ENCODE data around the gene LVRN.

LVRN gene

GRCh38 chr5:116042375-116042774 is 80.1 kb downstream of the LVRN start:
- Histone ChIP-seq H3K27me3 (ENCODE audit: control insufficient read depth, insufficient read depth, low read length) (no peaks in the 10 kb centered on the region), H3K9me3 (ENCODE audit: control insufficient read depth, low read length) (no peaks in the 10 kb centered on the region), H3K4me1 (ENCODE audit: control insufficient read depth, insufficient read depth, low read length) (no peaks in the 10 kb centered on the region), H3K9ac (ENCODE audit: low read length) (no peak overlapping the region), H3K36me3 (ENCODE audit: control insufficient read depth, insufficient read depth, low read length) (no peaks in the 10 kb centered on the region), H3K4me3 (ENCODE audit: low read length) (no peak overlapping the region)

GRCh38 chr5:116044073-116044472 is 81.8 kb downstream of the LVRN start:
- Histone ChIP-seq H3K4me1 (ENCODE audit: control insufficient read depth, insufficient read depth, low read length) (no peaks in the 10 kb centered on the region), H3K36me3 (ENCODE audit: control insufficient read depth, insufficient read depth, low read length) (no peaks in the 10 kb centered on the region), H3K9ac (ENCODE audit: low read length) (no peak overlapping the region), H3K4me3 (ENCODE audit: low read length) (no peak overlapping the region), H3K9me3 (ENCODE audit: control insufficient read depth, low read length) (no peaks in the 10 kb centered on the region), H3K27me3 (ENCODE audit: control insufficient read depth, insufficient read depth, low read length) (no peaks in the 10 kb centered on the region)

GRCh38 chr5:116045821-116046220 is 83.5 kb downstream of the LVRN start:
- no peak overlapping the region for H3K9ac ChIP-seq (ENCODE audit: low read length)
- H3K27me3 ChIP-seq (ENCODE audit: control insufficient read depth, insufficient read depth, low read length): no peaks in the 10 kb centered on the region
- no peaks in the 10 kb centered on the region for H3K9me3 ChIP-seq (ENCODE audit: control insufficient read depth, low read length)
- no peaks in the 10 kb centered on the region for H3K36me3 ChIP-seq (ENCODE audit: control insufficient read depth, insufficient read depth, low read length)
- H3K4me1 ChIP-seq (ENCODE audit: control insufficient read depth, insufficient read depth, low read length): no peaks in the 10 kb centered on the region
- H3K4me3 ChIP-seq (ENCODE audit: low read length): no peak overlapping the region

- Histone ChIP-seq H3K4me3 (ENCODE audit: low read length) (no peak overlapping the region), H3K4me1 (ENCODE audit: control insufficient read depth, insufficient read depth, low read length) (no peaks in the 10 kb centered on the region), H3K36me3 (ENCODE audit: control insufficient read depth, insufficient read depth, low read length) (no peaks in the 10 kb centered on the region), H3K27me3 (ENCODE audit: control insufficient read depth, insufficient read depth, low read length) (no peaks in the 10 kb centered on the region), H3K9me3 (ENCODE audit: control insufficient read depth, low read length) (no peaks in the 10 kb centered on the region), H3K9ac (ENCODE audit: low read length) (no peak overlapping the region)
These were observed 84.0 kb downstream of the LVRN start for GRCh38 chr5:116046261-116046660.

GRCh38 chr5:116046823-116047222 is 84.5 kb downstream of the LVRN start:
- Histone ChIP-seq H3K27me3 (ENCODE audit: control insufficient read depth, insufficient read depth, low read length) (no peaks in the 10 kb centered on the region), H3K9me3 (ENCODE audit: control insufficient read depth, low read length) (no peaks in the 10 kb centered on the region), H3K4me3 (ENCODE audit: low read length) (no peak overlapping the region), H3K36me3 (ENCODE audit: control insufficient read depth, insufficient read depth, low read length) (no peaks in the 10 kb centered on the region), H3K9ac (ENCODE audit: low read length) (no peak overlapping the region), H3K4me1 (ENCODE audit: control insufficient read depth, insufficient read depth, low read length) (no peaks in the 10 kb centered on the region)

- Histone ChIP-seq H3K27me3 (ENCODE audit: control insufficient read depth, insufficient read depth, low read length) (no peaks in the 10 kb centered on the region), H3K4me1 (ENCODE audit: control insufficient read depth, insufficient read depth, low read length) (no peaks in the 10 kb centered on the region), H3K4me3 (ENCODE audit: low read length) (no peak overlapping the region), H3K9me3 (ENCODE audit: control insufficient read depth, low read length) (no peaks in the 10 kb centered on the region), H3K36me3 (ENCODE audit: control insufficient read depth, insufficient read depth, low read length) (no peaks in the 10 kb centered on the region), H3K9ac (ENCODE audit: low read length) (no peak overlapping the region)
These were observed 96.2 kb downstream of the LVRN start for GRCh38 chr5:116058346-116058936.

GRCh38 chr5:116062352-116062751 is 100.1 kb downstream of the LVRN start:
- H3K9me3 ChIP-seq (ENCODE audit: control insufficient read depth, low read length): no peaks in the 10 kb centered on the region

GRCh38 chr5:116063950-116064349 is 101.7 kb downstream of the LVRN start:
- H3K4me3 ChIP-seq (ENCODE audit: low read length): no peak overlapping the region
- no peaks in the 10 kb centered on the region for H3K9me3 ChIP-seq (ENCODE audit: control insufficient read depth, low read length)
- H3K9ac ChIP-seq (ENCODE audit: low read length): no peak overlapping the region
- no peaks in the 10 kb centered on the region for H3K4me1 ChIP-seq (ENCODE audit: control insufficient read depth, insufficient read depth, low read length)
- no peaks in the 10 kb centered on the region for H3K27me3 ChIP-seq (ENCODE audit: control insufficient read depth, insufficient read depth, low read length)
- H3K36me3 ChIP-seq (ENCODE audit: control insufficient read depth, insufficient read depth, low read length): no peaks in the 10 kb centered on the region

More at GRCh38 chr5:116062352-116062751, 100.1 kb downstream of the LVRN start:
- Histone ChIP-seq H3K36me3 (ENCODE audit: control insufficient read depth, insufficient read depth, low read length) (no peaks in the 10 kb centered on the region), H3K9ac (ENCODE audit: low read length) (no peak overlapping the region), H3K4me3 (ENCODE audit: low read length) (no peak overlapping the region), H3K27me3 (ENCODE audit: control insufficient read depth, insufficient read depth, low read length) (no peaks in the 10 kb centered on the region), H3K4me1 (ENCODE audit: control insufficient read depth, insufficient read depth, low read length) (no peaks in the 10 kb centered on the region)

- no peaks in the 10 kb centered on the region for H3K4me1 ChIP-seq (ENCODE audit: control insufficient read depth, insufficient read depth, low read length)
- no peaks in the 10 kb centered on the region for H3K9me3 ChIP-seq (ENCODE audit: control insufficient read depth, low read length)
- no peaks in the 10 kb centered on the region for H3K36me3 ChIP-seq (ENCODE audit: control insufficient read depth, insufficient read depth, low read length)
- no peak overlapping the region for H3K4me3 ChIP-seq (ENCODE audit: low read length)
- no peaks in the 10 kb centered on the region for H3K27me3 ChIP-seq (ENCODE audit: control insufficient read depth, insufficient read depth, low read length)
- H3K9ac ChIP-seq (ENCODE audit: low read length): no peak overlapping the region
These were observed 105.9 kb downstream of the LVRN start for GRCh38 chr5:116068028-116068632.

- Histone ChIP-seq H3K9ac (ENCODE audit: low read length) (no peak overlapping the region), H3K4me1 (ENCODE audit: control insufficient read depth, insufficient read depth, low read length) (no peaks in the 10 kb centered on the region), H3K27me3 (ENCODE audit: control insufficient read depth, insufficient read depth, low read length) (no peaks in the 10 kb centered on the region), H3K9me3 (ENCODE audit: control insufficient read depth, low read length) (no peaks in the 10 kb centered on the region), H3K4me3 (ENCODE audit: low read length) (no peak overlapping the region), H3K36me3 (ENCODE audit: control insufficient read depth, insufficient read depth, low read length) (no peaks in the 10 kb centered on the region)
These were observed 108.9 kb downstream of the LVRN start for GRCh38 chr5:116071211-116071610.

- Histone ChIP-seq H3K4me1 (ENCODE audit: control insufficient read depth, insufficient read depth, low read length) (no peaks in the 10 kb centered on the region), H3K36me3 (ENCODE audit: control insufficient read depth, insufficient read depth, low read length) (no peaks in the 10 kb centered on the region), H3K9ac (ENCODE audit: low read length) (no peak overlapping the region)
These were observed 113.0 kb downstream of the LVRN start for GRCh38 chr5:116075191-116075831.

GRCh38 chr5:116076496-116076895 is 114.2 kb downstream of the LVRN start:
- Histone ChIP-seq H3K9ac (ENCODE audit: low read length) (no peak overlapping the region), H3K4me3 (ENCODE audit: low read length) (no peak overlapping the region), H3K4me1 (ENCODE audit: control insufficient read depth, insufficient read depth, low read length) (no peaks in the 10 kb centered on the region), H3K9me3 (ENCODE audit: control insufficient read depth, low read length) (no peaks in the 10 kb centered on the region), H3K36me3 (ENCODE audit: control insufficient read depth, insufficient read depth, low read length) (no peaks in the 10 kb centered on the region), H3K27me3 (ENCODE audit: control insufficient read depth, insufficient read depth, low read length) (no peaks in the 10 kb centered on the region)

More at GRCh38 chr5:116075191-116075831, 113.0 kb downstream of the LVRN start:
- H3K9me3 ChIP-seq (ENCODE audit: control insufficient read depth, low read length): no peaks in the 10 kb centered on the region
- no peaks in the 10 kb centered on the region for H3K27me3 ChIP-seq (ENCODE audit: control insufficient read depth, insufficient read depth, low read length)
- no peak overlapping the region for H3K4me3 ChIP-seq (ENCODE audit: low read length)

Data from mucosa of stomach (tissue), 1 donor.